Epidermal melanocyte (primary cell): ENCODE measurements around the gene RPS15.

Source experiments
- DNase-seq: peaks from one replicate; pipeline ENCODE4 v3.0.0; 2011; ENCODE audit warnings: low spot score; ENCODE audit not compliant: insufficient read length

The RPS15 gene

GRCh38 chr19:1450735-1451731 is 12.8 kb downstream of the RPS15 start:
- DNase-seq = no peak

DNA sequence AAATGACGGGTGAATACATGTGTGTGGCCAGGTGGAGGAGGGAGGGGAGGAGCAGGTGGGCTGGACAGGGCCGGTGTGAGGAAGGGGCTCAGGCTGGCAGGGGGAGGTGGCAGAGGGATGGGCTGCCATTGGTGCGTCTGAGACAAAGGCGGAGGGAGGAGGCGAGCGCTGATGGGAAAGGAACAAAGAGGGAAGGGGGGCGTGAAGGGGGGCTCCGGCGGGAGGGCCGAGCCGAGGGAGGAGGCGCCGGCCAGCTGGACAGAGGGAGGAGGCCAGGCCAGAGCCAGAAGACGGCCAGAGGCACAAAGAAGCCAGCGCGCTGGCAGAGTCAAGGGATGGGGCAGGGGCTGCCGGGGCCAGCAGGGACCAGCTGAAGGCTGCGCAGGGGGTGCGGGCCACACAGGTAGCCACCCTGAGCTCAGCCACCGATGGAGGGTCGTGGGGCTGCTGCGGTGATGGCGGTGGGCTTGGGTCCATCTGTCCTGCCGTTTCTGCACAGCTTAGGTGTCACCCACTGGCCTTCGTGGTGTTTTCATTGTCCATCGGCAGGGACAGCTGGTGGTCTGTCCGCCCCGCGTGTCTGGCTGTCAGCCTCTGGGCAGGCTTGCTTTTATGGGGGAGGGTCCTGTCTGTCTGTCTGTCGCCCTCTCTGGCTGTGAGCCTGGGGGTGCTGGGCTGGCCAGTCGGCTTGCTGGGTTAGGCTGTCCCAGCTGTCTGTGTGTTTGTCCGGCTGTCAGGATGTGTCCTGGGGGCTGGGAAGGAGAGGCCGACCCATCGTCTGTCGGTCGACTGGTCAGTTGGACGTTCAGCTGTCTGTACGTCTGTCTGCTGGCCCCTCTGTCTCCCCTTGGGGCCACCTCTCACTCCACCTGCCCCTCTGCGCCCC is 14.0 kb downstream of the RPS15 start:
- DNase-seq = no peak

DNA sequence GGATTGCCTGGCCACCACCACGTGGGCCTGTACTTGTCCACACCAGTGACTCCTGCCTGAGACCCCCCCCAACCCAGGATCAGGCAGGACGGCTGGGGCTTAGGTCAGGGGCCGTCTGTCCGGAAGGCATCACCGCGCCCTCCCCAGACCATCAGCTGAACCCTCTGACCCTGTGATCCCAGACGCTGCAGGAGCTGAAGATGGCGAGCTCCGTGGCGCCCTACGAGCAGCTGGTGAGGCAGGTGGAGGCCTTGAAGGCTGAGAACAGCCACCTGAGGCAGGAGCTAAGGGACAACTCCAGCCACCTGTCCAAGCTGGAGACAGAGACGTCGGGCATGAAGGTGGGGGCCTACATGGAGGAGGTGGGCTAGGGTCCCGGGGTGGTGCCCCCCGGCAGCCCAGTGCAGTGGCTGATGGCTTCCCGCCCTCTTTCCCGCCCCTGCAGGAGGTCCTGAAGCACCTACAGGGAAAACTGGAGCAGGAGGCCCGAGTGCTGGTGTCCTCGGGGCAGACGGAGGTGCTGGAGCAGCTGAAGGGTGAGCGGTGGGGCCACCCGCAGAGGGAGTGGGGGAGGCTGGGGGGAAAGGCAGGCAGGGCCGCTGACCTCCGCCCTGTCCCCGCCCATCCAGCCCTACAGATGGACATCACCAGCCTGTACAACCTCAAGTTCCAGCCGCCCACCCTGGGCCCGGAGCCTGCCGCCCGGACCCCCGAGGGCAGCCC is 14.8 kb downstream of the RPS15 start:
- no peak for DNase-seq

DNA sequence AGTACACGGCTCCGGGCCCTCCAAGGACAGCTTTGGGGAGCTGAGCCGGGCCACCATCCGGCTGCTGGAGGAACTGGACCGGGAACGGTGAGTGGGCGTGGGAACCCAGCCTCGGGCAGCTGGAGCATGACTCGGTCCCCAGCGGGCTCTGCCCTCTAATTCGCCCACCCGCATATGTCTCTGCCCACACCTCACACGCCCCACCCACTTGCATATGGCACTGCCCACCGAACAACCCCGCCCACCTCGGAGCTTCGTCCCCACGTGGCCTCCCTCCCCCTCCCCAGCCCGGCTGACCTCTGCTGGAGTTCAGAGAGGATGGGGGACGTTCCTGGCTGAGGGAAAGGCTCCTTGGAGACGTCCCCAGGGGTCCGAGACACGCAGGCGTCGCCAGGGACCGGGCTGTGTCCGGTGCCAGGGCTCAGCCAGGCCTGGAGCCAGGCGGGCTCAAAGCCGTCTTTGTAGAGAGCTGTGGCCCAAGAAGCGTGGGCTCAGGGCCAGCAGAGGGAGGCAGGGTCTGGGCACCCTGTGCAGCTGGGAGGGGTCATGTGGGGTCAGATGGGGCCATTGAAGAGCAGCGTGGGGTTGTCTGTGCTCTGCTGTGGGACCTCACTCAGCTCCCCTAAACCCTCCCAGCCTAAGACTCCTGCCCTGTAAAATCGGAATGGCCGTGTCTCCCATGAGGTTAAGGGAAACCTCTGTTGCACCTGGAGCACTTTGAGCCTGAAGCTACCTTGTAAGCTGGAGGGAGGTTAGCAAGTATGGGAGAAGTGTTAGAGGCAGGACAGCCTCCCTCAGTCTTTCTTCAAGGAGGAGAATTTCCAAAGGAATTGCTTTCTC is 15.5 kb downstream of the RPS15 start:
- no peak for DNase-seq

DNA sequence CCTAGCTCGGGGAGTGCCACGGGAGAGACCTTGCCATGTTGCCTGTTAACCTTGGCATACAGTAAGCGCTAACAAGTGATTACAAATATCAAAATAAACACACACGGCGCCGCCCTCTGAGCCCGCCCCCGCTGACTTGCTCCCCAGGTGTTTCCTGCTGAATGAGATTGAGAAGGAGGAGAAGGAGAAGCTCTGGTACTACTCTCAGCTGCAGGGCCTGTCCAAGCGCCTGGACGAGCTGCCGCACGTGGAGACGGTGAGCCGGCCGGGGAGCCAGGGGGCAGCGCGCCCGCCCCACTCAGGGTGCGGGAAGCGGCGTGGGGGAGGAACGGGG is 16.8 kb downstream of the RPS15 start:
- no peak for DNase-seq

- DNase-seq = no peak
These were observed 17.3 kb downstream of the RPS15 start for GRCh38 chr19:1455336-1456120.

- no peak for DNase-seq
These were observed 18.1 kb downstream of the RPS15 start for GRCh38 chr19:1456121-1456900.

- no peak for DNase-seq
These were observed 19.0 kb downstream of the RPS15 start for GRCh38 chr19:1457031-1457739.

DNA sequence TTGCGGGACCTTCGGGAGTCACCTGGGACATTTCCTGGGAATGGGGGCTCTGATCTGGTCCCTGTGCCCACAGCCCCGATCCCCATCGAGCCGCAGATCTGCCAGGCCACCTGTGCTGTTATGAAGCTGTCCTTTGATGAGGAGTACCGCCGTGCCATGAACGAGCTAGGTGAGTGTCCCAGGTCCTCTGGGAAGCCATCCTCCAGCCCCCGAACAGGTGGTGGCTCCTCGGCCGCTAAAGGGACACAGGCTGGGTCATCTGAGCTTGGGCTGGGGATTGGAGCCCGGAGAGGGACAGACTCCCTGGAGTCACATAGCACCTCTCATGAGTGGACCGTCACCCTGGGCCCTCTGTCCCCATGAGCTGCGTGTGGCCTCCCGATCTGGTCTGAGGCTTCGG is 19.7 kb downstream of the RPS15 start:
- no peak for DNase-seq

DNA sequence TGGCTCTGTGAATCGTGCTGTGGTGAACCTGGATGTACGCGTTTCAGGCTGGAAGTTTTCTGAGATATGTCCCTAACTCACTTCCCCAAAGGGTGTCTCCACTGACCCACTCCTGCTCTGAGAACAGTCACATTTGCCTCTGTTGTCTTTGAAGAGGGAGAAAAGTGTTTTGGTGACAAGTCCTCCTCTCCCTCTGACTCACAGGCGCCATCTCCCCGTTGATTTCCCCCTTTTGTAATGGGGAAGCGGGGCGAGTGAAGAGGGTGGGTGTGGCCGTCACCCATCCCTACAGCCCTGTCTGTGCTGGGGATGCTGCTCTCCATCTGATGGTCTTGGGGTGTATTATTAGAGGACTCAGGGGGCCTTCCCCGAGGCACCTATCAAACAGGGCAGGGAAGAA is 21.3 kb downstream of the RPS15 start:
- no peak for DNase-seq

DNA sequence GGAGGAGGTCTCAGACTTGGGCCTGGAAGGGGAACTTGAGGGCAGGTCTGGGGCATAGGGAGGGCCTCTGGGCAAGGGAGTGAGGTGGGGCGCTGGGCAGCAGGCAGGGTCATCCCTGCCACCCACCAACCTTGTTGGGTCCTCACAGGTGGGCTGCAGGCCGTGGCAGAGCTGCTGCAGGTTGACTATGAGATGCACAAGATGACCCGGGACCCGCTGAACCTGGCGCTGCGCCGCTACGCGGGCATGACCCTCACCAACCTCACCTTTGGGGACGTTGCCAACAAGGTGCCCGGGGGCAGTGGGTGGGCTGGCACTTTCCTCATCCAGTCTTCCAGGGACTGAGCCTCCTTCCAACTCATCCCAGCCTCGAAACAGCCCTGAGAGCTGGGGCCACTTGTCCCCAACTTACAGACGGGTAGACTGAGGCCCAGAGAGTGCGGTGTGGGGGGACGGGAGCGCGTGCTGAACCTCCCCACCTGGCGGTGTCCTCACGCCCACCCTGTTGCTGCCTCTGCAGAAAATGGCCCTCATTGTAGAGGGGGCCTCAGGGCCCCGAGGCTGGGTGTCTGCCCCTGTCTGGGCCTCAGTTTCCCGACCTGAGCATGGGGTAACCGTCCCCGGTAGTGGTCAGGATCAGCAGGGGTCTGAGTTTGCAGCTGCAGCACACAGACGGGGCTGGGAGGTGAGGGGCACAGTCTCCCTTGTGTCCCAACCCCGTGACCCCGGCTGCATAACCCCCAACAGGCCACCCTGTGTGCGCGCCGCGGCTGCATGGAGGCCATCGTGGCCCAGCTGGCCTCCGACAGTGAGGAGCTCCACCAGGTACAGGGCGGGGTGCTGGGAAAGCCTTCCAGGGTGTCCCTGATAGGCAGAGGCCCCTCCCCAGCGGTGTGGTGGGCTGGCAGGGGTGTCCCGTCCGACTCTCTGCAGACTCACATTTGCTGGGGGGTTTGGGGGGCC is 22.1 kb downstream of the RPS15 start:
- DNase-seq = no peak

DNA sequence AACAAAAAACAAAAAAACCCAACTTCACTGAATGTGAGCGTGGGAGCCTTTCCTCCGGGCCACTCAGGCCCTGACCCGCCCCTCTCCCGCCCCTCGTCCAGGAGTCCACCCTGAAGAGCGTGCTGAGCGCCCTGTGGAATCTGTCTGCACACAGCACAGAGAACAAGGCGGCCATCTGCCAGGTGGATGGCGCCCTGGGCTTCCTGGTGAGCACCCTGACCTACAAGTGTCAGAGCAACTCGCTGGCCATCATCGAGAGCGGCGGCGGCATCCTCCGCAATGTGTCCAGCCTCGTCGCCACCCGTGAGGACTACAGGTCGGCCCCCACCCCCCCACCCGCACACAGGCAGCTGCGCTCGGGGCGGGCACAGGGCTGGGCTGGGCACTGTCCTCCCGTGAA is 23.7 kb downstream of the RPS15 start:
- DNase-seq = no peak

GRCh38 chr19:1465191-1466016 is 27.2 kb downstream of the RPS15 start:
- no peak for DNase-seq

- DNase-seq = no peak
These were observed 27.8 kb downstream of the RPS15 start for GRCh38 chr19:1466018-1466460.

GRCh38 chr19:1466461-1467214 is 28.4 kb downstream of the RPS15 start:
- DNase-seq = no peak

GRCh38 chr19:1467215-1467489 is 29.0 kb downstream of the RPS15 start:
- no peak for DNase-seq
